ENCODE data around the gene MUCL1. TPM values are rescaled to one million over a fixed set of nuclear protein-coding genes. Genes with fewer than 3 reads are reported as not detected.

Gene MUCL1
- total and polyA plus RNA-seq, 2 of the 13 experiments (the other 11 are each of a cell fraction or from before 2014, with no cell fraction given): not detected

- TF ChIP-seq MAFK (conservative IDR thresholded peaks at IDR 0.05 in 1 of 2, IDR thresholded peaks at IDR 0.05 in 1 of 2; ENCODE audit: low read length in 2 of 2) (peak; percentile 97 to 99), ZNF331 (CRISPR knock-in tag; IDR thresholded peaks at IDR 0.05) (0 out of 2 replicates have a peak, but pooled peaks have one; percentile 40), NFIC (IDR thresholded peaks at IDR 0.05; ENCODE audit: low read length) (peak; percentile 71), REST (IDR thresholded peaks at IDR 0.05; ENCODE audit: borderline replicate concordance in 1 of 2, low read depth in 1 of 2, low read length in 2 of 2) (0 out of 4 replicates have a peak, but pooled peaks of 1 of the 2 experiments have one; percentile 24), ZNF205 (CRISPR knock-in tag; IDR thresholded peaks at IDR 0.05) (no peak), PHF8 (CRISPR knock-in tag; IDR thresholded peaks at IDR 0.05) (no peak), ARNT (IDR thresholded peaks at IDR 0.05) (no peak), RCOR2 (CRISPR knock-in tag; IDR thresholded peaks at IDR 0.05) (no peak), TEAD2 (CRISPR knock-in tag; IDR thresholded peaks at IDR 0.05) (no peak), ZGPAT (CRISPR knock-in tag; IDR thresholded peaks at IDR 0.05) (peak; percentile 36; the same call in 1 of the 2 replicates), NCOA2 (CRISPR knock-in tag; IDR thresholded peaks at IDR 0.05) (0 out of 2 replicates have a peak, but pooled peaks have one; percentile 27), HOMEZ (CRISPR knock-in tag; IDR thresholded peaks at IDR 0.05; ENCODE audit: low read depth) (no peak), MTA3 (CRISPR knock-in tag; IDR thresholded peaks at IDR 0.05) (no peak), PAF1 (CRISPR knock-in tag; IDR thresholded peaks at IDR 0.05) (no peak), SMYD3 (CRISPR knock-in tag; IDR thresholded peaks at IDR 0.05) (no peak), SIX1 (CRISPR knock-in tag; IDR thresholded peaks at IDR 0.05; ENCODE audit: borderline replicate concordance) (no peak; the same call in 1 of the 2 replicates), ZNF101 (CRISPR knock-in tag; IDR thresholded peaks at IDR 0.05; ENCODE audit: borderline replicate concordance, low read depth) (no peak), ETV5 (CRISPR knock-in tag; IDR thresholded peaks at IDR 0.05; ENCODE audit: borderline replicate concordance) (no peak), FOXA1 (IDR thresholded peaks at IDR 0.05) (no peak), FOXA1 (CRISPR knock-in tag; IDR thresholded peaks at IDR 0.05) (peak; percentile 94), ZNF768 (CRISPR knock-in tag; IDR thresholded peaks at IDR 0.05) (no peak), ATRX (CRISPR knock-in tag; IDR thresholded peaks at IDR 0.05; ENCODE audit: borderline replicate concordance) (no peak), MEIS1 (CRISPR knock-in tag; IDR thresholded peaks at IDR 0.05; ENCODE audit: borderline replicate concordance) (no peak), MAFF (IDR thresholded peaks at IDR 0.05; ENCODE audit: low read depth, low read length) (peak; percentile 97), MTERF4 (CRISPR knock-in tag; IDR thresholded peaks at IDR 0.05) (no peak)
Measured at GRCh38 chr12:54891717-54892478, 37.6 kb downstream of the MUCL1 start (continued).

Measured in HepG2 (cell line).